PC-3 (cell line): ENCODE data around the gene NTNG1.

Experiments used
- CTCF ChIP-seq: fragments of 300-600 bp; sonication (generic); conservative IDR thresholded peaks from 2 replicates; pipeline ENCODE4 v1.5.1; 2017; ENCODE audit warnings: antibody characterized with exemption, low read depth, mild to moderate bottlenecking, low read length
- EZH2 ChIP-seq: fragments of 300-600 bp; sonication (generic); IDR thresholded peaks from one replicate; pipeline ENCODE4 v1.6.1; 2017; ENCODE audit warnings: antibody characterized with exemption, mild to moderate bottlenecking, low read length; ENCODE audit not compliant: unreplicated experiment
- EZH2phosphoT487 ChIP-seq: fragments of 300-600 bp; sonication (generic); IDR thresholded peaks from 2 replicates; pipeline ENCODE4 v1.6.1; 2018; ENCODE audit warnings: mild to moderate bottlenecking, antibody characterized with exemption, low read length, borderline replicate concordance

DNA sequence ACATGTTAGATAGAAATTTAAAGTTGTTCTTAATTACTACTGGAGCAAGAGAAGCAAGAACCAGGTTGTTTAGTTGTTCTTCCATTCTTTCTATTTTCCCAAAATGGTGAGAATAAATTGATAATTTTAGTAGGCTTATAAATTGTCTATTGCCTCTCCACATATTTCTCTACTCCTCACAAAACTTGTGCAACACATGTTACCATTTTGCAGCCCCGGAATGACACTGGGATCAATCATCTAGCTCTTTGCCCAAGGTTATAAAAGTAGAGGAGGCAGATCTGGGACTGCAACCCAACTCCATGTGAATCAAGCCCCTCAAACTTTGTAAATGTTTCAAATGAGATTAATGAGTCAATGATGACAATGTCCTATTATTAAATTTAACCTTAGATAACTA, 49.4 kb upstream of the NTNG1 start:
- TF ChIP-seq CTCF (no peak), EZH2 (no peak), EZH2phosphoT487 (no peak)
